ENCODE measurements around the gene SRSF8. TPM values are rescaled to one million over a fixed set of nuclear protein-coding genes. Genes with fewer than 3 reads are reported as not detected.
"Not testable (repeated sequence)": the region's sequence is repeated elsewhere in the genome, so short reads cannot be mapped to it uniquely, and the experiment has no call there.

SRSF8 gene
- 10 to 100 TPM; 42.8 to 52.7 TPM for total RNA-seq
- long read RNA-seq, full-length matches to known transcripts, result 116 of 117 reads
- long read RNA-seq, partial matches to known transcripts, result 0 of 117 reads
- long read RNA-seq, other reads (novel, unspliced or antisense), result 1 of 117 reads

- ATAC-seq (peak; percentile 61), DNase-seq (no peak)
- intact Hi-C loops (cut with DNase I, micrococcal nuclease), result loop anchor here in 1 of 2 donors (5.0 kb wide), 1 partner anchor 86 kb away; no protein-coding TSS in a partner anchor
Observed at GRCh38 chr11:95066716-95067038, at the start of gene SRSF8. Gene SRSF8, plus strand, starts transcription at chr11:95066919. Its CDS starts 308 bp downstream, at chr11:95067227.

- ATAC-seq; intact Hi-C loops (cut with DNase I, micrococcal nuclease); DNase-seq: not testable (repeated sequence)
Observed at GRCh38 chr11:95021468-95021867, 45.3 kb upstream of the SRSF8 start.

DNA sequence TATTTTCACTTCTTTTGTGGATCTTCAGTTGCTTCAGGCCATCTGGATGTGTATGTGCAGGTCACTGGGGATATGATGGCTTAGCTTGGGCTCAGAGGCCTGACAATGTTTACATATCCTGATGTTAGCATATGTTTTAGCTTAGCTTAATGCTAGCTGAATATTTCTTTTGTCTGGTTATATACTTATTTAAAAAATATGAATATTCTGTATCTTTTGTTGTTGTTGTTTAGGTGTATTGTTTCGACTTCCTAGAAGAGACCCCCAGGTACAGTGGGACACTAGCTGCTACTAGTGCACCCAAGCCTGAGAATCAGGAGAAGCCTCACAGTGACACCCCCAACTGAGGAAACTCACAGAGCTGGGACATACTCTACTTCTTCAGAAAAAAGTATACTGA is 41.8 kb upstream of the SRSF8 start, which contains the start of gene KDM4E:
KDM4E (plus strand) TSS at position 301 of the 400 bp plus-strand sequence. CDS start 300 bp downstream, outside the sequence.
- intact Hi-C loops (cut with DNase I, micrococcal nuclease), result no loop called here
- ATAC-seq (no peak), DNase-seq (no peak)

GRCh38 chr11:95025594-95025993 is 41.1 kb upstream of the SRSF8 start:
- peak; percentile 85 for ATAC-seq
- DNase-seq; intact Hi-C loops (cut with DNase I, micrococcal nuclease): not testable (repeated sequence)

DNA sequence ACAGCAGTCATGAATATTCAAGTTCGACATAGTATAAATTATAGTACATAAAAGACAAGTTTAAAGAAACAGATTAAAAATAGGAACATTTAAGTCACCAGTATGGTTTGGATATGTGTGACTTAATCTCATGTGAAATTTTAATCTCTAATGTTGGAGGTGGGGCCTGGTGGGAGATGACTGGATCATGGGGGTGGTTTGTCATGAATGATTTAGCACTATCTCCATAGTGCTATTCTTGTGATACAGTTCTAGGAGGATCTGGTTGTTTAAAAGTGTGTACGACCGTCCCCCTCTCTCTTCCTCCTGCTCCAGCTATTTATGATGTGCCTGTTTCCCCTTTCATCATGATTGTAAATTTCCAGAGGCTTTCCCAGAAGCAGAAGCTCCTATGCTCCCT is 38.4 kb upstream of the SRSF8 start:
- ATAC-seq, result no peak
- DNase-seq, result no peak
- intact Hi-C loops (cut with DNase I, micrococcal nuclease), result no loop called here

GRCh38 chr11:95033051-95033450 is 33.7 kb upstream of the SRSF8 start:
- intact Hi-C loops (cut with DNase I, micrococcal nuclease), result loop anchor here in 1 of 2 donors (10.0 kb wide), 1 partner anchor 48 kb away; no protein-coding TSS in a partner anchor
- DNase-seq (no peak), ATAC-seq (no peak)

- intact Hi-C loops (cut with DNase I, micrococcal nuclease), result loop anchor here in 1 of 2 donors (10.0 kb wide), 1 partner anchor 51 kb away; no protein-coding TSS in a partner anchor
- no peak for DNase-seq
Observed at GRCh38 chr11:95035316-95035715, 31.4 kb upstream of the SRSF8 start.

DNA sequence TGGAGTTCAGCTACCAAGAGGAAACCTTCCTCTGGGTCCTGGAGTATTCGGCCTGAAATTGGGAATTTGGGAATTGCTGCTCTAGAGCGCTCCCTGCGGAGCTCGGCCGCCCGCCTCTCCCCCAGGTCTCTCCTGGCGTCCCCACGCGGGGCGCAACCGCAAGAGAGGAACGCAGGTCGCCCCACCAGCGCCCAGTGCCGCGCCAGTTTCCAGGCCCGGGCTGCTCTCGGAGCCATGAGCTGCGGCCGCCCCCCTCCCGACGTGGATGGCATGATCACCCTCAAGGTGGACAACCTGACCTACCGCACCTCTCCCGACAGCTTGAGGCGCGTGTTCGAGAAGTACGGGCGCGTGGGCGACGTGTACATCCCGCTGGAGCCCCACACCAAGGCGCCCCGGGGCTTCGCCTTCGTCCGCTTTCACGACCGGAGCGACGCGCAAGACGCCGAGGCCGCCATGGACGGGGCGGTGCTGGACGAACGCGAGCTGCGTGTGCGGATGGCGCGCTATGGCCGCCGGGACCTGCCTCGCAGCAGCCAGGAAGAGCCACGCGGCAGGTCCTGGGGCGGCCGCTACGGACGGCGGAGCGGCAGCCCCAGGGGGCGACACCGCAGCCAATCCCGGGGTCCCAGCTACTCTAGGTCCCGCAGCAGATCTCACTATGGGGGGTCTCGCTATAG is 29.2 kb upstream of the SRSF8 start:
- intact Hi-C loops (cut with DNase I, micrococcal nuclease), result loop anchor here in 1 of 2 donors (10.0 kb wide), 1 partner anchor 53 kb away; no protein-coding TSS in a partner anchor
- DNase-seq, ATAC-seq: not testable (repeated sequence)

More at GRCh38 chr11:95035316-95035715, 31.4 kb upstream of the SRSF8 start:
- no peak for ATAC-seq

- intact Hi-C loops (cut with DNase I, micrococcal nuclease), result no loop called here
- DNase-seq (no peak), ATAC-seq (no peak)
Observed at GRCh38 chr11:95042239-95042638, 24.5 kb upstream of the SRSF8 start.

- no peak for ATAC-seq
- intact Hi-C loops (cut with DNase I, micrococcal nuclease), result no loop called here
Observed at GRCh38 chr11:95042906-95043305, 23.8 kb upstream of the SRSF8 start.

DNA sequence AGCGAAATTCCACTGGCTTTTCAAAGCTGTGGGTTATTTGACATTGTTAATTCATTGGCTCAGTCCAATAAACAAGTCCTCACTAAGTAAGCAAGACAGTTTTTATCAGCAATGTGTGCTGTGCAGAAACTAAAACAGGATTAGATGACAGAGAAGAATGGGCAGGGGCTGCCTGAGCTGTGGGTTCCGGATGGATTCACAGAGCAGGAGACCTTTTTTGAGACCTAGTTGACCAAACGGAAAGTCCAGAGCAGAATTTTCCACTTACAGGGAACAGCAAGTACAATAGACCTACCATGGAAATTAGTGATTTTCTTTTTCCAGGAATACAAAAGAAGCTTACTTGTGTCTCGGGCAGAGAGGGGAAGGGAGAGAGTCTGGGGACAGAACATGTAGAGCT is 22.7 kb upstream of the SRSF8 start:
- intact Hi-C loops (cut with DNase I, micrococcal nuclease), result no loop called here
- no peak for DNase-seq
- no peak for ATAC-seq

More at GRCh38 chr11:95042906-95043305, 23.8 kb upstream of the SRSF8 start:
- no peak for DNase-seq

GRCh38 chr11:95045812-95046211 is 20.9 kb upstream of the SRSF8 start:
- ATAC-seq, result no peak
- intact Hi-C loops (cut with DNase I, micrococcal nuclease), result no loop called here
- no peak for DNase-seq

- intact Hi-C loops (cut with DNase I, micrococcal nuclease); DNase-seq; ATAC-seq: not testable (repeated sequence)
Observed at GRCh38 chr11:95049122-95049521, 17.6 kb upstream of the SRSF8 start, which contains the start of gene KDM4F. Gene KDM4F, plus strand, starts transcription at chr11:95049422.

- intact Hi-C loops (cut with DNase I, micrococcal nuclease), result no loop called here
- DNase-seq (no peak), ATAC-seq (no peak)
Observed at GRCh38 chr11:95050595-95051202, 16.0 kb upstream of the SRSF8 start.

DNA sequence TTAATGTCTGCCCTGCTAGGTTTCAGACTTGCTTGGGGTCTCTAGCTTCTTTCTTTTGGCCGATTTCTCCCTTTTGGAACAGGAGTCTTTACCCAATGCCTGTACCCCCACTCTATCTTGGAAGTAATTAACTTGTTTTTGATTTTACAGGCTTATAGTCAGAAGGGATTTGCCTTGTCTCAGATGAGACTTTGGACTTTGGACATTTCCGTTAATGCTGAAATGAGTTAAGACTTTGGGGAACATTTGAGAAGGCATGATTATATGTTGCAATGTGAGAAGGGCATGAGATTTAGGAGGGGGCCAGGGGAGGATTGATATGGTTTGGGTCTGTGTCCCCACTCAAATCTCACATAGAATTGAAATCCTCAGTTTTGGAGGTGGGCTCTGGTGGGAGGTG is 12.4 kb upstream of the SRSF8 start:
- no peak for DNase-seq
- intact Hi-C loops (cut with DNase I, micrococcal nuclease), result no loop called here

DNA sequence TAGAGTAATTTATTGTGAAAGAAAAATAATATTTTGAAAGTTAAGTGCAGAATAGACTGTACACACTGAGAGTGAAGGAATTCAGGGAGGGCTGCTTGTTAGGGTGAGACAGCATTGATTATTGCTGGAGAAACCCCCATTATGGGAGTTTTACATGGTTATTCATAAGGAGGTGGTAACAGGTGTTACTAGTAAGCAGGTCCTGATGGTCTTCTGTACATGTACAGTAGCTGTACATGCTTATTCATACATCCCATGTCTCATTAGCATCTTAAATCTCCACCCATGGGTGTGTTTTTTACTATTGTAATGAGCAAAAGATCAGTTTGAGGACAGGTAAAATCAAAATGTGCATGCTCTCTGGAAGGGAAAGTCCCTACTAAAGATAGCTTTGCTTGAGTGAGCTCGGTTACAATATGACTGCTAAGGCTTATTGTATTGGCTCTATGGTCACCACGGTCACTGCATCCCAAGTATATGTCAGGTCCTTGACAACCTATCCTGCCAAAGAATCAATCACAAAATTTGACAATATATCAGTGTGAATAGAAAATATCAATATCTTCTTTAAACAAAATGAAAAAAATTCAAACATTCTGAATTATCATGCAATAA is 11.3 kb upstream of the SRSF8 start:
- no peak for ATAC-seq
- intact Hi-C loops (cut with DNase I, micrococcal nuclease), result no loop called here
- DNase-seq, result no peak

More for the DNA sequence above, 12.4 kb upstream of the SRSF8 start:
- no peak for ATAC-seq

DNA sequence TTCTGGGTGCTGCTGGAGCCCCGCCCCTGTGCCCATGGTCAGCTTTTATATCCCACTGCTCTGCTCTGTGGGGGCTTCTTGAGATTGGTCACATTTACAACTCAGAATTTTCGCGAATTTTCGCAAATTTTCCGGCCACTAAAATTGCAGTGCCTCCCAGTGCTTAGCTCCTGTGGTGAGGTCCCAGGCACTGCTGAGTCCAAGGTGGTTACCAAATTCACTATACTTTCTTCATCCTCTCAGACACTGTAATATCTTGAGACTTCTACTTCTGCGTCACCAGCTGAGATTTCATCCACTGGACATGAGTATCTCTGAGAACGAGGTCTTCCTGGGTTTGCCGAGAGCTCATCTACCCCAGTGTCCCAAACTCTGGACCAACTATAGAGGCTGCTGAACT is 8.8 kb upstream of the SRSF8 start:
- DNase-seq, result no peak
- intact Hi-C loops (cut with DNase I, micrococcal nuclease), result no loop called here
- ATAC-seq, result no peak

- intact Hi-C loops (cut with DNase I, micrococcal nuclease), result no loop called here
- no peak for ATAC-seq
Observed at GRCh38 chr11:95058621-95059020, 8.1 kb upstream of the SRSF8 start.

GRCh38 chr11:95059046-95059445 is 7.7 kb upstream of the SRSF8 start:
- no peak for DNase-seq
- intact Hi-C loops (cut with DNase I, micrococcal nuclease), result no loop called here
- ATAC-seq, result no peak

More at GRCh38 chr11:95058621-95059020, 8.1 kb upstream of the SRSF8 start:
- no peak for DNase-seq

Data from left colon (tissue), 2 donors.